NCI-H2107 treated with DMSO at 0.1 percent for 48 hours (cell line): ENCODE results near the gene TMCC1.
"Not testable (repeated sequence)": the region's sequence is repeated elsewhere in the genome, so short reads cannot be mapped to it uniquely, and the experiment has no call there.

ENCODE experiments used
- DNase-seq: peaks from one replicate; lab custom pipeline; 2025; ENCODE audit not compliant: unreplicated experiment; lab: John Stamatoyannopoulos, UW

The TMCC1 gene

GRCh38 chr3:129656659-129657247 is 236.8 kb downstream of the TMCC1 start:
- DNase-seq, result no peak

- no peak for DNase-seq
Observed at GRCh38 chr3:129655291-129655700, 238.2 kb downstream of the TMCC1 start.

GRCh38 chr3:129654131-129654530 is 239.4 kb downstream of the TMCC1 start:
- DNase-seq, result no peak

- DNase-seq, result no peak
Observed at GRCh38 chr3:129653019-129653418, 240.5 kb downstream of the TMCC1 start.

GRCh38 chr3:129651435-129652202 is 241.9 kb downstream of the TMCC1 start:
- no peak for DNase-seq

- DNase-seq, result peak; percentile 29
Observed at GRCh38 chr3:129650256-129650872, 243.1 kb downstream of the TMCC1 start.

- no peak for DNase-seq
Observed at GRCh38 chr3:129648391-129648790, 245.1 kb downstream of the TMCC1 start.

GRCh38 chr3:129645286-129645685 is 248.2 kb downstream of the TMCC1 start:
- DNase-seq, result no peak

GRCh38 chr3:129644836-129645235 is 248.7 kb downstream of the TMCC1 start:
- no peak for DNase-seq

- DNase-seq, result not testable (repeated sequence)
Observed at GRCh38 chr3:129641567-129642260, 251.8 kb downstream of the TMCC1 start.

- not testable (repeated sequence) for DNase-seq
Observed at GRCh38 chr3:129640985-129641384, 252.5 kb downstream of the TMCC1 start.

- no peak for DNase-seq
Observed at GRCh38 chr3:129638481-129638880, 255.0 kb downstream of the TMCC1 start.

- DNase-seq, result no peak
Observed at GRCh38 chr3:129636082-129636481, 257.4 kb downstream of the TMCC1 start.

GRCh38 chr3:129635656-129636055 is 257.9 kb downstream of the TMCC1 start:
- DNase-seq, result no peak

- DNase-seq, result no peak
Observed at GRCh38 chr3:129633751-129634481, 259.6 kb downstream of the TMCC1 start.

- no peak for DNase-seq
Observed at GRCh38 chr3:129632977-129633376, 260.5 kb downstream of the TMCC1 start.

GRCh38 chr3:129632556-129632955 is 261.0 kb downstream of the TMCC1 start:
- DNase-seq, result no peak

- no peak for DNase-seq
Observed at GRCh38 chr3:129632056-129632455, 261.5 kb downstream of the TMCC1 start.

GRCh38 chr3:129629011-129629410 is 264.5 kb downstream of the TMCC1 start:
- DNase-seq, result no peak

GRCh38 chr3:129628169-129628522 is 265.4 kb downstream of the TMCC1 start:
- no peak for DNase-seq
